Heart left ventricle (tissue), 13 donors: ENCODE data around the gene MRRF.

Source experiments
- POLR2A ChIP-seq, 2 donors: fragments of 450-650 bp; IDR thresholded peaks; one replicate each; pipeline ENCODE4 v1.6.1; 2017; ENCODE audit warnings: antibody characterized with exemption in 2 of 2, mild to moderate bottlenecking in 2 of 2, moderate library complexity in 2 of 2
- TF ChIP-seq, protein P1 (sequence below), 12 donors: fragments of 200-600 bp; sonication (generic) in 4 of 12; IDR thresholded peaks; one replicate each; pipeline versions ENCODE4 v1.5.0 to v1.8.0; 2018 to 2022; ENCODE audit warnings: antibody characterized with exemption in 12 of 12, mild to moderate bottlenecking in 5 of 12
- donor health status: ischemic (EF 13 %, LVEDD 7.1; RV severe dilation, severe dysfunction).
- donor health status: DM: no; HTN: yes; CAD: no.
- donor health status: DM: no; HTN: no; CAD: no.
- donor health status: ischemic (EF 25% LVEDD 6.9; RV normal size, moderate dysfunction).
- donor health status: ischemic (EF 25% LVEDD 5.7; RV mildly dilated, moderate dysfunction).
- donor health status: ischemic (EF 35%, LVEDD 5.7; RV mildly dilated, moderate dysfunction).
- donor health status: nonischemic (EF 11% LVEDD 7.7; RV severe dilation, severe dysfunction).
- donor health status: DM: yes; HTN: yes; CAD: no.
- donor health status: PGD.
- donor health status: ischemic (EF 29% LVEDD 5.4; RV normal size, mild dysfunction).
- donor health status: nonischemic (EF 23%, LVEDD 6.1; RV moderate dilation, normal function).

DNA sequence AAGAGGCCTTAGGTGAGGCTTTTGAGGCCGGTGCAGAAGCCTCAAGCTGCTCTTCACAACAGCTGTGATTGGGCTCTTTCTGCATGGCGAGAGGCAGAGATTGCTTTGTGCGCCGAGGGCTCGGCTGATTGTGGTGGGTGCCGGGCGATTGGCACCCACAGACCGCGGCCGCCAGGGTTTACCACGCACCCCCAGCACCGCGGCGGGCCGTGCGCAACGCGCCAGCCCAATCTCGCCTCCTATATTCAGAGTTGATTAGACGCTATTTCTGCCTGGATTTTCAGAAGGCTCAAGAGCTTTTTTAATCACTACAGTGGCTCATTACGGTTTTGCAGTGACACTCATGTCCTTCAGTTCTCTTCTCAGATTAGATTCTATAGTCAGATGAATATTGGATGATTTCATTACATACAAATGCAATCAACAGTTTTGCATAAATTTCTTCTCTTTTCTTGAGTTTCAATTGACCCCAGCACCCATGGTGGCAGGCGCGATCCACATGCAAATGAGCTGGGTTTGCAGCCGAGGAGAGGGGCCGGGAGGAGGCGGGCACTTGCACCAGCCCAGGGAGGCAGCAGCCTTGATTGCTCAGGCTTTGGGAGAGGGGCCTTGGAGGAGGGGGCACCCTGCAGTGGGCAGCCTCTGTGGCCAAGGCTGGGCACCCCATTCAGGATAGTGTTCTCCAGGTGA is 72.3 kb downstream of the MRRF start:
- TF ChIP-seq, protein P1, sequence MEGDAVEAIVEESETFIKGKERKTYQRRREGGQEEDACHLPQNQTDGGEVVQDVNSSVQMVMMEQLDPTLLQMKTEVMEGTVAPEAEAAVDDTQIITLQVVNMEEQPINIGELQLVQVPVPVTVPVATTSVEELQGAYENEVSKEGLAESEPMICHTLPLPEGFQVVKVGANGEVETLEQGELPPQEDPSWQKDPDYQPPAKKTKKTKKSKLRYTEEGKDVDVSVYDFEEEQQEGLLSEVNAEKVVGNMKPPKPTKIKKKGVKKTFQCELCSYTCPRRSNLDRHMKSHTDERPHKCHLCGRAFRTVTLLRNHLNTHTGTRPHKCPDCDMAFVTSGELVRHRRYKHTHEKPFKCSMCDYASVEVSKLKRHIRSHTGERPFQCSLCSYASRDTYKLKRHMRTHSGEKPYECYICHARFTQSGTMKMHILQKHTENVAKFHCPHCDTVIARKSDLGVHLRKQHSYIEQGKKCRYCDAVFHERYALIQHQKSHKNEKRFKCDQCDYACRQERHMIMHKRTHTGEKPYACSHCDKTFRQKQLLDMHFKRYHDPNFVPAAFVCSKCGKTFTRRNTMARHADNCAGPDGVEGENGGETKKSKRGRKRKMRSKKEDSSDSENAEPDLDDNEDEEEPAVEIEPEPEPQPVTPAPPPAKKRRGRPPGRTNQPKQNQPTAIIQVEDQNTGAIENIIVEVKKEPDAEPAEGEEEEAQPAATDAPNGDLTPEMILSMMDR (IDR thresholded peaks at IDR 0.05): no peak
- no peak for TF ChIP-seq POLR2A (IDR thresholded peaks at IDR 0.05)
